Mesendoderm (in vitro differentiated cells): ENCODE results near the gene C2orf81.

ENCODE experiments used
- DNase-seq: peaks from one replicate; pipeline ENCODE4 v3.0.0; 2013
- H2AK5ac ChIP-seq: 2 replicates; pipeline ENCODE4 v1.6.1; 2013; ENCODE audit warnings: low read length, inconsistent platforms
- H2BK120ac ChIP-seq: 2 replicates; pipeline ENCODE4 v1.6.1; 2013; ENCODE audit warnings: low read depth, mild to moderate bottlenecking, low read length, moderate library complexity, mixed read lengths
- H2BK15ac ChIP-seq: replicated peaks from 2 replicates; pipeline ENCODE4 v1.6.1; 2013; ENCODE audit warnings: low read depth, mild to moderate bottlenecking, moderate library complexity
- H2BK5ac ChIP-seq: 2 replicates; pipeline ENCODE4 v1.6.1; 2013; ENCODE audit warnings: low read length, inconsistent platforms
- H3K18ac ChIP-seq: 2 replicates; pipeline ENCODE4 v1.6.1; 2013; ENCODE audit warnings: mild to moderate bottlenecking, low read length, mixed read lengths
- H3K23ac ChIP-seq: one replicate; pipeline ENCODE4 v1.6.1; 2013; ENCODE audit warnings: low read length
- H3K27ac ChIP-seq: 2 replicates; pipeline ENCODE4 v1.5.1; 2013; ENCODE audit warnings: low read depth, mild to moderate bottlenecking, inconsistent platforms, low read length, moderate library complexity
- H3K27me3 ChIP-seq: 2 replicates; pipeline ENCODE4 v1.6.1; 2013; ENCODE audit warnings: low read length, control low read depth, mild to moderate bottlenecking, inconsistent platforms; ENCODE audit not compliant: insufficient read depth, poor library complexity
- H3K36me3 ChIP-seq: 2 replicates; pipeline ENCODE4 v1.6.1; 2013; ENCODE audit warnings: low read length, inconsistent platforms; ENCODE audit not compliant: control insufficient read depth, insufficient read depth
- H3K4ac ChIP-seq: one replicate; pipeline ENCODE4 v1.6.1; 2013; ENCODE audit warnings: low read depth, mild to moderate bottlenecking, low read length, moderate library complexity
- H3K4me1 ChIP-seq: 2 replicates; pipeline ENCODE4 v1.6.1; 2013; ENCODE audit warnings: low read depth, low read length, inconsistent platforms; ENCODE audit not compliant: control insufficient read depth
- H3K4me2 ChIP-seq: 2 replicates; pipeline ENCODE4 v1.6.1; 2013; ENCODE audit warnings: low read length
- H3K4me3 ChIP-seq: 2 replicates; pipeline ENCODE4 v1.5.1; 2013; ENCODE audit warnings: mild to moderate bottlenecking, low read length
- H3K56ac ChIP-seq: one replicate; pipeline ENCODE4 v1.6.1; 2013; ENCODE audit warnings: low read length
- H3K79me1 ChIP-seq: 2 replicates; pipeline ENCODE4 v1.6.1; 2013; ENCODE audit warnings: low read length, inconsistent platforms
- H3K79me2 ChIP-seq: 2 replicates; pipeline ENCODE4 v1.6.1; 2013; ENCODE audit warnings: mild to moderate bottlenecking, low read length; ENCODE audit not compliant: control insufficient read depth, insufficient read depth
- H3K9ac ChIP-seq: 2 replicates; pipeline ENCODE4 v1.6.1; 2013; ENCODE audit warnings: low read length, inconsistent platforms
- H4K5ac ChIP-seq: one replicate; pipeline ENCODE4 v1.6.1; 2013; ENCODE audit warnings: low read length
- H4K8ac ChIP-seq: one replicate; pipeline ENCODE4 v1.6.1; 2013; ENCODE audit warnings: low read depth, mild to moderate bottlenecking, control low read depth, low read length, moderate library complexity
- WGBS: extraction: QIAGEN DNeasy Blood & Tissue Kit; methylation state at CpG from one replicate; pipeline ENCODE4 v1.1.7; 2013; ENCODE audit warnings: low lambda C conversion rate, missing lambda C conversion rate; ENCODE audit not compliant: insufficient coverage; ENCODE audit errors: extremely low coverage; 5-methylcytosine and 5-hydroxymethylcytosine counted together

C2orf81 gene

DNA sequence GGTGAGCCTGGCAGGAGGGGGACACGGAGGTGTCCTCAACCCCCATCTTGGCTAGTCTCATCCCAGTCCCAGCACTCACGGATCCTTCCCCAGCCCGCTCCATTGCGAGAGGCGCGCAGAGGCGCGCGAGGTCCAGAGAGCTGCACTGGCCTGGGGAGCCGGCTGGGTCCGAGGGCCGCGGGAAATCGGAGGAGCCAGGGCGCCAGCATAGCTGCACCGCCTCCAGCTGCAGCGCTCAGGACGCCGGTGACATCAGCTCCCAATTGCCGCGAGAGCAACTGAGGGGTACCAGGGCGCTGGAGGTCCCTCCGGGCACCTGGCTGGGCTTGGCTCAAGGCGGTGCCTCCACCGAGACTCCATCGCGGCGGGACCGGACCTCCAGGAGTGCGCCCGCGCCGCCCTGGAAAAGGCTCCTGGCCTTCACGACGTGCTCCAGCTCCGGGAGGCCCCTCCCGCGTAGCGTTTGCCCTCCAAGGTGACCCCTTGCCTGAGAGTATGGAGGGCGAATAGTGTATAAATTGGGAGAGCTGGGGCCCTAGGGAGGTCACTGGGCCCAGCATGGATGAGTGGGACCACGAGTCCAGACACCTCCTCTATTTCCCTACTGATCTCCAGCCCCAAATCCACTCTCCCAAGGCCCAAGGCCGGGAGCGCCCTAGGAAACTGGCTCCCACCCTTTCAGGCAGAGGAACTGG lies 14.8 kb upstream of the C2orf81 start:
- Histone ChIP-seq H3K9ac (peak overlapping the region; percentile 13), H3K79me2 (peaks cover 54% of the 10 kb centered on the region), H2AK5ac (no peak overlapping the region), H2BK5ac (no peak overlapping the region), H3K23ac (no peak overlapping the region), H3K56ac (peak overlapping the region; percentile 56), H3K79me1 (peaks cover 46% of the 10 kb centered on the region), H2BK120ac (no peak overlapping the region), H3K4ac (no peak overlapping the region), H3K4me1 (peaks cover 18% of the 10 kb centered on the region), H3K18ac (peak overlapping the region; percentile 25), H3K36me3 (peaks cover 5% of the 10 kb centered on the region), H3K27me3 (no peaks in the 10 kb centered on the region), H2BK15ac (no peak overlapping the region), H4K5ac (no peak overlapping the region), H4K8ac (no peak overlapping the region), H3K27ac (no peak overlapping the region), H3K4me3 (no peak overlapping the region), H3K4me2 (no peak overlapping the region)
- WGBS: no CpG with 5 or more reads among the region's 43 CpGs
- no peak for DNase-seq

DNA sequence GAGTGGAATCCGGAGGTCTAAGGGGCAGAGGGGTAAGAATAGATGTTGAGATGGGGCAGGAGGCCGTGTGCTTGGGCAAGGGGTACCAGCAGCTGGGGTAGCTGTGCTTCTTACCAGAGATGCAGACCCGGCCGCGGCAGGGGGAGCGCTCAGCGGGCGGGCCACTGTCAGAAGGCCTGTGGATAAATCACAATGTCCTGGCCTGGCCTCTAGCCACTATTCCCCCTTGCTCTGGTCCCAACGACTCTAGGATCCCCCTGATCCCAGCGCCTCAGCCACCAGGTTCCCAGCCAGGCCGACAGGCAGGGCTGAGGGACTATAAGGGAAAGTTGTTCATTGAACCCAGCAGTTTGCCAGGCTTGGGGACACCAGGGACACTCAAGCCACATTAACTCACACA lies 9.1 kb upstream of the C2orf81 start:
- Histone ChIP-seq H3K56ac (no peak overlapping the region), H3K4me1 (peaks cover 13% of the 10 kb centered on the region), H3K4me3 (no peak overlapping the region), H3K36me3 (peaks cover 11% of the 10 kb centered on the region), H3K4ac (no peak overlapping the region), H3K23ac (no peak overlapping the region), H2BK120ac (no peak overlapping the region), H3K79me1 (peaks cover 12% of the 10 kb centered on the region), H3K27me3 (no peaks in the 10 kb centered on the region), H3K9ac (no peak overlapping the region), H3K18ac (no peak overlapping the region), H4K8ac (no peak overlapping the region), H3K4me2 (no peak overlapping the region), H2BK15ac (no peak overlapping the region), H4K5ac (no peak overlapping the region), H2AK5ac (no peak overlapping the region), H3K79me2 (peaks cover 6% of the 10 kb centered on the region), H3K27ac (no peak overlapping the region), H2BK5ac (no peak overlapping the region)
- whole genome bisulfite sequencing: no CpG with 5 or more reads among the region's 11 CpGs
- no peak for DNase-seq

DNA sequence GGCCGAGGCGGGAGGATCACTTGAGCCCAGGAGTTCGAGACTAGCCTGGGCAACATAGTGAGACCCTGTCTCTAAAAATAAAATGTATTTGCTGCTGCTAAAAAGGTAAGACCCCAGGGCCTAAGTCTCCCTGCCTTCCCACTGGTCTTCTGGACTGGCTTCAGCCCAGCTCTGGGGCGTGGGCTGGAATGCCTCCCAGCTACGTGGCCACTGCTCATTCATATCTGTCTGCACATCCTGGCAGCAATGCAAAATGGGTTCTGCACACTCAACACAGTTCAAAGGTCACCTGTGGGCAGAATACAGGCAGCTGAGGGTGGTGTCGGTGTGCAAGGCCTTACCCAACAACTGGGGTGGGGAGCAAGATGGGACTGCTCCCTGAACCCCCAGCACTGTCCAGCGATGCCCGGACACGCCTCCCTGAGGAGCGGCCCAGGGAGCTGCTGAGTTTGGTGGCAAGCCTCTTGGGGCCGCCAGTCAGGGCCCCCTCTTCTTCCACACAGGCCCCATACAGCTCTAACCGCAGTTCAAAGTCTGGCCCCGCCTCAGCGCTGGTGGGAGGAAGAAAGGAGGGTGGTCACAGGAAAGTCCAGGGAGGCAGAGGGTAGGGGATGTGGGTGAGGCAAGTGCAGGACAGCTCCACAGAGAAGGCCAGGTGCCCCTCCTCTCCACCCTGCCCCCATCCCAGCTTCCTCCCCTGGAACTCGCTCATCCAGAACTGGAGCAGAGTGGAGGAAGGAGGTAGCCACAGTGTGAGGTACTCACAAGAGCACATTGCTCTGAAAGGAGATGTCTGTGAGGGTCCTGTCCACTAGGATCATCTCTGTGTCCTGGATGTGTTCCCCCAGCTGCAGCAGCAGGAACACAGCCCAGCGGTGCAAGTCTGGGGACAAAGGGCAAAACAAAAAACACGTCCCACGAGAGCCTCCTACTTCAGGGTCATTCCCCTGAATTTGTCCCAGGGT lies 8.3 kb upstream of the C2orf81 start:
- Histone ChIP-seq H3K23ac (no peak overlapping the region), H2AK5ac (no peak overlapping the region), H3K18ac (no peak overlapping the region), H4K8ac (no peak overlapping the region), H3K4ac (no peak overlapping the region), H3K79me2 (peaks cover 1% of the 10 kb centered on the region), H3K27ac (no peak overlapping the region), H3K36me3 (peaks cover 12% of the 10 kb centered on the region), H3K79me1 (peaks cover 7% of the 10 kb centered on the region), H2BK15ac (no peak overlapping the region), H3K4me1 (peaks cover 13% of the 10 kb centered on the region), H3K4me2 (no peak overlapping the region), H3K27me3 (no peaks in the 10 kb centered on the region), H3K4me3 (no peak overlapping the region), H2BK120ac (no peak overlapping the region), H2BK5ac (no peak overlapping the region), H4K5ac (no peak overlapping the region), H3K56ac (no peak overlapping the region), H3K9ac (no peak overlapping the region)
- no peak for DNase-seq
- WGBS: no CpG with 5 or more reads among the region's 18 CpGs

DNA sequence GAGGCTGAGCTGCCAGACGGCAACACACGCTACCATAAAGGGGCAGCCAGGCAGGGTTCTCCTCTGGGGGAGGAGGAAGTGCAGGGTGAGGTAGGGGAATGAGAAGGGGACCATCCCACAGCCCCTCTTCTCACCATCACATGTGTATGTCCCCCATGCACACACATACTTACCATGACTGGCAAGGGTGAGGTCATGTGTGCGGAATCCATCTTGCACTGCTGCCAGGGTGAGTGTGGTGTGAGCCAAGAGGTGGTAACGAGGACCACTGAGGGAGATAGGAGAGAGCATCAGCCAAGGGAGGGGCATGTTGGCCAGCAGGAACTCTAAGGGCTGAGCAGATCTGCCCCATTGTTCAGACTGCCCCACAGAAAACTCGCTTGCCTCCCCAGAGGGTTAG lies 7.3 kb upstream of the C2orf81 start:
- DNase-seq: no peak
- peaks cover 12% of the 10 kb centered on the region for H3K36me3 ChIP-seq
- H3K27me3 ChIP-seq: no peaks in the 10 kb centered on the region
- H3K4me2 ChIP-seq: no peak overlapping the region
- no peak overlapping the region for H3K23ac ChIP-seq
- H3K9ac ChIP-seq: no peak overlapping the region
- peaks cover 13% of the 10 kb centered on the region for H3K4me1 ChIP-seq
- H3K4ac ChIP-seq: no peak overlapping the region
- no peak overlapping the region for H3K18ac ChIP-seq
- H2BK15ac ChIP-seq: no peak overlapping the region
- H2BK120ac ChIP-seq: no peak overlapping the region
- H4K5ac ChIP-seq: no peak overlapping the region
- no peak overlapping the region for H2BK5ac ChIP-seq
- H4K8ac ChIP-seq: no peak overlapping the region
- no peak overlapping the region for H3K4me3 ChIP-seq
- H2AK5ac ChIP-seq: no peak overlapping the region
- no peak overlapping the region for H3K56ac ChIP-seq
- WGBS: no CpG with 5 or more reads among the region's 5 CpGs
- peaks cover 6% of the 10 kb centered on the region for H3K79me1 ChIP-seq
- H3K79me2 ChIP-seq: no peaks in the 10 kb centered on the region
- no peak overlapping the region for H3K27ac ChIP-seq

DNA sequence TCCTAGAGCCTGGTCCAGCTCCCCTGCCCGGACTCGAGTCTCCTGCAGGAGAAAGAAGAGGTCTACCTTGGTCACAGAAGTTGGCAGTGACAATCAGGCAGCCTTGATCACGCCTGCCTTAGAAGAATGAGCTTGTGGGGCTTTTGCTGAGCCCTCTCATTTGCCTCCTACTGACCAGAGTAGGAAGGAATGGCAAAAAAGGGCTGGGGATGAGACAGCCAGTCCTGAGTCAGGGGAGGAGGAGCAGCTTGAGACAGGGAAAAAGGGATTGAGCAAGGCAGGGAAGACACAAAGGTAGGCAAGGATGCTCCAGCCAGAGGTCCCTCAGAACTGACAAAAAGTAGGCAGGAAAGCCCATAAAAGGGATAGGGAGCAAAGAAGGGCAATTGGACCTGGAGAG lies 6.1 kb upstream of the C2orf81 start:
- Histone ChIP-seq H3K4ac (no peak overlapping the region), H2BK15ac (no peak overlapping the region), H3K9ac (no peak overlapping the region), H3K79me1 (peaks cover 6% of the 10 kb centered on the region), H3K27ac (no peak overlapping the region), H3K4me2 (no peak overlapping the region), H3K23ac (no peak overlapping the region), H2BK5ac (no peak overlapping the region), H4K5ac (no peak overlapping the region), H3K4me1 (peaks cover 13% of the 10 kb centered on the region), H3K4me3 (no peak overlapping the region), H3K79me2 (no peaks in the 10 kb centered on the region), H2AK5ac (no peak overlapping the region), H2BK120ac (no peak overlapping the region), H3K56ac (no peak overlapping the region), H3K18ac (no peak overlapping the region), H4K8ac (no peak overlapping the region), H3K36me3 (peaks cover 12% of the 10 kb centered on the region), H3K27me3 (no peaks in the 10 kb centered on the region)
- no CpG with 5 or more reads among the region's 3 CpGs for WGBS
- peak; percentile 72 for DNase-seq
